Neutrophil (primary cell): ENCODE results near the gene CORO2A.

Experiments
- H3K27ac ChIP-seq: fragments of 200-600 bp; sonication (generic); 2 replicates; pipeline ENCODE4 v1.5.1; 2016; ENCODE audit warnings: mild to moderate bottlenecking, moderate library complexity
- H3K27me3 ChIP-seq: fragments of 200-600 bp; sonication (generic); 2 replicates; pipeline ENCODE4 v1.6.0; 2016; ENCODE audit warnings: mild to moderate bottlenecking
- H3K36me3 ChIP-seq: fragments of 200-600 bp; sonication (generic); 2 replicates; pipeline ENCODE4 v1.5.1; 2017
- H3K4me1 ChIP-seq, 2 experiments: fragments of 200-600 bp in 1 of 2; sonication (generic) in 1 of 2; 1 replicate in 1 of 2; 2 replicates in 1 of 2; pipeline versions ENCODE4 v1.5.1 to v1.6.1; 2013 to 2016; ENCODE audit warnings: low read depth in 1 of 2, low read length in 1 of 2, mild to moderate bottlenecking in 1 of 2, moderate library complexity in 1 of 2; ENCODE audit not compliant: control insufficient read depth in 1 of 2, insufficient read depth in 1 of 2
- H3K4me3 ChIP-seq, 2 experiments: fragments of 200-600 bp in 1 of 2; sonication (generic) in 1 of 2; 1 replicate in 1 of 2; 2 replicates in 1 of 2; pipeline ENCODE4 v1.5.1; 2013 to 2016; ENCODE audit warnings: low read depth in 1 of 2, low read length in 1 of 2, mild to moderate bottlenecking in 1 of 2, moderate library complexity in 1 of 2
- H3K9me3 ChIP-seq: fragments of 200-600 bp; sonication (generic); 2 replicates; pipeline ENCODE4 v1.5.1; 2016
- CTCF ChIP-seq: fragments of 200-600 bp; sonication (generic); IDR thresholded peaks from 2 replicates; pipeline ENCODE4 v1.5.1; 2016; ENCODE audit warnings: antibody characterized with exemption

Gene CORO2A

GRCh38 chr9:98201102-98201501 lies 8.7 kb upstream of the CORO2A start:
- no peak overlapping the region for H3K27ac ChIP-seq
- H3K4me1 ChIP-seq = peaks cover 3 to 12% of the 10 kb centered on the region in 2 experiments
- H3K36me3 ChIP-seq = peaks cover 87% of the 10 kb centered on the region
- H3K4me3 ChIP-seq = no peak overlapping the region
- no peaks in the 10 kb centered on the region for H3K9me3 ChIP-seq
- no peaks in the 10 kb centered on the region for H3K27me3 ChIP-seq
- no peak for TF ChIP-seq CTCF

DNA sequence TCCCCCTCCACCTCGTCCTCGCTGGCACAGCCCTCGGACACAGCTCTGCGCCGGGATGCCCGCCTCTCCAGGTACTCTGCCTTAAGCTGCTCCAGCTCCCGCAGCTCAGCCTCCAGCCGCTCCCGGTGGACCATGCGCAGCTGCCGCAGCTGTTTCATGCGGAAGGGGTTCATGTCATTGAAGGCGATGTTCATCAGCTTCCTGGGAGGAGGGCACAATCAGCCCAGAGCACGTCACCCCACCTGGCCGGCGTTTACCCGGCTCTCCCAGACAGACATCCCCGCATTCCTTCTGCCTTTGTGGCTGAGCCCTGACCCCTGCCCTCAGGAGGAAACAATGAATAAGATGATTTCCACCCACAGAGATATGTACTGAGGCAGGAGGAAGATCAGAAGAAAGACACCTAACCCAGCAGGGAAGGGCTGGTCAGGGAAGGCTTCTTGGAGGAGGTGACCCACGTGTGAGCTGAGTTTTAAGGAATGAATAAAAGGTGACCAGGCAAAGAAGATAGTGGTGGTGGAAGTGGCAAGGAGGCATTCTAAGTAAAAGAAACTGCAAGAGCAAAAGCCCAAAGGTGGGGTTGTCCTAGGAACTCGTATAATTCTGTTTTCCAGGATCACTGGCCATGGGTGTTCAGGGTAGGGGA lies 7.1 kb upstream of the CORO2A start:
- Histone ChIP-seq H3K36me3 (peaks cover 79% of the 10 kb centered on the region), H3K4me1 (no peaks in the 10 kb centered on the region), H3K4me3 (no peak overlapping the region), H3K27me3 (no peaks in the 10 kb centered on the region), H3K9me3 (no peaks in the 10 kb centered on the region), H3K27ac (no peak overlapping the region)
- no peak for TF ChIP-seq CTCF

DNA sequence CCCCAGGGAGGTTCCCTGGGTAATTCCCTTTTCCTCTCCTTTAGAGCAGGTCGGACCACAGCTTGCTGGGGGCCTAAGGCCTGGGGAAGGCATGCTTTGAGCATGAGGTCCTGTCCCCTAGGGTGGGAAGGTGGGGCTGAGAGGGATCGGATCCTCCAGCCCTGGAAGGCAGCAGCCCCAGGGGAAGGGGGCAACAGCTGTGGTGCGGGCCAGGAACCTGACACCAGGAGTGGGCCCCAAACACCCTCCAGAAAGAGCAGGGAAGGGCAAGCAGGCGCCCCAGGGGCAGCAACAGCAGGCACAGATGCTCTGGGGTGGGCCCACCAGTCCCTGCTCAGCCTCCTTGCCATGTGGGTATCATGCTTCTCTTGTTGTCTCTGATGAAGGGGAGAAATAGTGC lies 3.2 kb upstream of the CORO2A start:
- peaks cover 42% of the 10 kb centered on the region for H3K36me3 ChIP-seq
- no peak overlapping the region for H3K4me3 ChIP-seq
- H3K27me3 ChIP-seq = no peaks in the 10 kb centered on the region
- no peaks in the 10 kb centered on the region for H3K9me3 ChIP-seq
- no peak overlapping the region for H3K27ac ChIP-seq
- H3K4me1 ChIP-seq = peaks cover 19 to 21% of the 10 kb centered on the region in 2 experiments
- TF ChIP-seq CTCF = no peak

- H3K27ac ChIP-seq = peak overlapping the region; percentile 68
- peak overlapping the region; percentile 79 to 87 for H3K4me3 ChIP-seq
- peaks cover 20% of the 10 kb centered on the region for H3K36me3 ChIP-seq
- no peaks in the 10 kb centered on the region for H3K9me3 ChIP-seq
- H3K4me1 ChIP-seq = peaks cover 24 to 28% of the 10 kb centered on the region in 2 experiments
- no peak for TF ChIP-seq CTCF
- no peaks in the 10 kb centered on the region for H3K27me3 ChIP-seq
These were observed 1.0 kb upstream of the CORO2A start for GRCh38 chr9:98193336-98193944.

DNA sequence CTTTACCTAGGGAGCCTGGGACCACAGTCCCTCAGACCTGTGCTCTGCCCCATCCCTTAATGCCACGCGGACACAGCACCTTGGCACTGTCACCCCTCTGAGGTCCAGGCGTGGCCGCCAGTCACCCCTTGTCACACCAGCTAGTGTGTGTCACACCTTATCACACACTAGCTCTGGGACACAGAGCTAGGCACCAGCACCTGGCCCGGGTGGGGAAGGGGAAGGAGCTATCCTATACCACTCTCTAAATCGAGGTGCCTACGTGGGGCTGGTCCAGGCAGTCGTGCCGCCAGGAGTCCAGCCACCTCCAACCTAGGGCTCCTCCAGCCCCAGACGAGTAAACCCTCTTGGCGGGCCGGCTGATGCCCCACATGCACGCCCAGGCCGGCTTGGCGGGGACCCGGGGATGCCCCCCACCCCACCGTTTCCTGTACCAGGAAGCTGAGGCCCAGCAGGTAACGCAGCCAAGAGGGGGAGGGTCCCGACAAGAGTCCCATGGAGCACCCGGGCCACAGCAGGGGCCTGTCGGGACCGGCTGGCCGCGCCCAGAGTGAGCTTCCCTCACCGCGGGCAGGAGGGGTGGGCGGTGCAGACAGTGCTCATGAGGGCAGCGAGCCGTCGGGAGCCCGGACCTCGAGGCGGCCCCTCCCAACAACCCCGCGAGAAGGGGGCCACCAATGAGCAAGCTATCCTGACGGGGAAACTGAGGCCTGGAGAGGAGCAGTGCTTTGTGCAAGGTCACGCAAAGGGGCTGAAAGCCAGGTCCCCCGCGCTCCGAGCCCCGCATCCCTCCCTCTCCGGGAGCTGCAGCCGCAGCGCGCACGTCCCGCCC lies 550 bp downstream of the CORO2A start:
- H3K27me3 ChIP-seq = no peaks in the 10 kb centered on the region
- H3K4me3 ChIP-seq = peak overlapping the region; percentile 79 to 87
- H3K27ac ChIP-seq = peak overlapping the region; percentile 68
- peaks cover 30 to 34% of the 10 kb centered on the region in 2 experiments for H3K4me1 ChIP-seq
- no peaks in the 10 kb centered on the region for H3K9me3 ChIP-seq
- no peak for TF ChIP-seq CTCF
- H3K36me3 ChIP-seq = peaks cover 4% of the 10 kb centered on the region
